Fibroblast of lung (primary cell): ENCODE results near the gene KIAA0930. TPM values are rescaled to one million over a fixed set of nuclear protein-coding genes. Genes with fewer than 3 reads are reported as not detected.

Experiments used
- DNase-seq, 2 donors: peaks; one replicate each; pipeline versions ENCODE4 v3.0.0 to v3.0.0-alpha.2; 2010; ENCODE audit warnings: low read depth in 2 of 2
- H2AFZ ChIP-seq: 2 replicates; pipeline ENCODE4 v1.5.1; 2012; ENCODE audit warnings: low read length, control low read depth, inconsistent platforms
- H3K27ac ChIP-seq: 2 replicates; pipeline ENCODE4 v1.5.1; 2011; ENCODE audit warnings: low read length, control low read depth; ENCODE audit not compliant: insufficient read depth
- H3K27me3 ChIP-seq: 2 replicates; pipeline ENCODE4 v1.5.1; 2011; ENCODE audit warnings: mild to moderate bottlenecking, low read length; ENCODE audit not compliant: control insufficient read depth, insufficient read depth
- H3K36me3 ChIP-seq: 2 replicates; pipeline ENCODE4 v1.5.1; 2011; ENCODE audit warnings: low read length; ENCODE audit not compliant: control insufficient read depth, insufficient read depth
- H3K4me1 ChIP-seq: 2 replicates; pipeline ENCODE4 v1.5.1; 2011; ENCODE audit warnings: low read length; ENCODE audit not compliant: control insufficient read depth, insufficient read depth; ENCODE audit errors: extremely low read depth
- H3K4me2 ChIP-seq: 2 replicates; pipeline ENCODE4 v1.5.1; 2011; ENCODE audit warnings: low read length, control low read depth; ENCODE audit not compliant: insufficient read depth; ENCODE audit errors: extremely low read depth
- H3K4me3 ChIP-seq, 4 experiments: fragments of 200-600 bp in 1 of 4; sonication (generic) in 1 of 4; replicated peaks in 1 of 4; 2 replicates each; pipeline ENCODE4 v1.5.1; 2011 to 2016; ENCODE audit warnings: low read length in 4 of 4, low read depth in 3 of 4, mild to moderate bottlenecking in 3 of 4, control low read depth in 2 of 4, inconsistent platforms in 1 of 4, mixed read lengths in 1 of 4; ENCODE audit not compliant: insufficient read depth in 1 of 4; ENCODE audit errors: control extremely low read depth in 1 of 4
- H3K79me2 ChIP-seq: 2 replicates; pipeline ENCODE4 v1.5.1; 2012; ENCODE audit warnings: mild to moderate bottlenecking, low read length, inconsistent platforms; ENCODE audit not compliant: control insufficient read depth, insufficient read depth
- H3K9ac ChIP-seq: 2 replicates; pipeline ENCODE4 v1.5.1; 2011; ENCODE audit warnings: mild to moderate bottlenecking, low read length, control low read depth; ENCODE audit not compliant: insufficient read depth
- H3K9me3 ChIP-seq: 2 replicates; pipeline ENCODE4 v1.5.1; 2012; ENCODE audit warnings: low read depth, low read length; ENCODE audit not compliant: control insufficient read depth, insufficient read depth
- H4K20me1 ChIP-seq: 2 replicates; pipeline ENCODE4 v1.5.1; 2011; ENCODE audit warnings: low read length; ENCODE audit not compliant: control insufficient read depth, insufficient read depth; ENCODE audit errors: extremely low read depth
- EZH2 ChIP-seq: IDR thresholded peaks from 2 replicates; pipeline ENCODE4 v1.5.1; 2012; ENCODE audit warnings: low read length, control low read depth, mild to moderate bottlenecking; ENCODE audit errors: missing control alignments
- polyA plus RNA-seq, 2 donors: library from polyadenylated mRNA; depleted of rRNA in 1 of 2; stranded (reverse) in 1 of 2; unstranded in 1 of 2; fragments of >200 nt; gene quantifications; 2 replicates each; pipeline ENCODE4 v1.2.1, GENCODE V29; 2011 to 2012; ENCODE audit warnings: missing spikeins in 1 of 2
- total RNA-seq: library from RNA; depleted of rRNA; stranded (reverse); fragments of >200 nt; gene quantifications from 2 replicates; pipeline ENCODE4 v1.2.1, GENCODE V29; 2014
- TF ChIP-seq, protein P1 (sequence below), 2 donors: IDR thresholded peaks in 1 of 2; conservative IDR thresholded peaks in 1 of 2; 1 replicate in 1 of 2; 2 replicates in 1 of 2; pipeline ENCODE4 v1.5.1; 2011 to 2012; ENCODE audit warnings: low read length in 2 of 2, control low read depth in 1 of 2, inconsistent platforms in 1 of 2, low read depth in 1 of 2, mild to moderate bottlenecking in 1 of 2

The KIAA0930 gene
- total and polyA plus RNA-seq, 2 donors (not counting 1 experiment from before 2014, with no cell fraction given), result 28.2 to 30.9 TPM

DNA sequence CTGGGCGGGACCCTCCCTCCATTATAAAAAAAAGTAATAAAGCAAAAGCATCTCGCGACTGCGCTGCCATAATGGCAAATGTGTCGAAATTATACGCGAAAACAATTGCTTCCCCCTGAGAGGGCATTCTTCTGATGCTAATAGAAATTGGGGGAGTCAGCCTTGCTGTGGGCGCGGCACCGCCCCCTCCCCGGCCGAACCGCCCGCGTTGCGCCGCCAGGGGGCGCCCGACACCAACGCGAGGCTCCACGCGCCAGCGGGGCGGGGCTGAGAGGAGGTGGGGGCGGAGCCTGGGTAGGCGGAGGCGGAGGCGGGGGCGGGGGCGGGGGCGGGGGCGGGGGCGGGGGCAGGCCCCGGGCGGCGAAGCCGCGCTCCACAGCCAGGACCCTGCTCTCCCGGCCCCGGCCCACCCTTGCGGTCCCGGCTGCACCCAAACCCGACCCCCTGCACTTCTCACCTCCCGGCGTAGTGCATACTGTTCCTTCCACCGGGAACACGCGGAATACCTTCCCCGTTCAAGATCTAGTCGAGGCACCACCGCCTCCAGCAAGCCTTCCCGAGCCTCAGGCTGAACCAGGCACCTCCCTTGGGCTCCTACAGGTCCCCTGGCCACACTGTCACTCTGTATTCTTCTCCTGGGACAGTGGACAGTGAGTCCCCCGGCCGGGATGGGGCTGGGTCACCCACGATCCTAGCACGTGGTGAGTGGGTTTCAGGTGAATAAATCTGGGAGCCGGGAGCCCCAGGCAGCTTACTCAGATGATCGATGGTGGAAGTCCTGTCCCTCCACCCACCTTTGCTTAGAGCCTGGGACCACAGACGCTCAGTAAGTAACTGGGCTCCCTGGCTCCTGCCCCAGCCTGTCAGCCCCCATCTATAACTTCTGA lies 28.5 kb upstream of the KIAA0930 start:
- no peaks in the 10 kb centered on the region for H3K9me3 ChIP-seq
- H4K20me1 ChIP-seq, result no peaks in the 10 kb centered on the region
- H3K36me3 ChIP-seq, result no peaks in the 10 kb centered on the region
- H3K4me1 ChIP-seq, result peaks cover 4% of the 10 kb centered on the region
- peak overlapping the region; percentile 83 for H2AFZ ChIP-seq
- no peaks in the 10 kb centered on the region for H3K79me2 ChIP-seq
- H3K27ac ChIP-seq, result no peak overlapping the region
- H3K4me2 ChIP-seq, result peak overlapping the region; percentile 100
- DNase-seq, result peak; percentile 49 to 72
- TF ChIP-seq EZH2, result no peak
- TF ChIP-seq, protein P1, sequence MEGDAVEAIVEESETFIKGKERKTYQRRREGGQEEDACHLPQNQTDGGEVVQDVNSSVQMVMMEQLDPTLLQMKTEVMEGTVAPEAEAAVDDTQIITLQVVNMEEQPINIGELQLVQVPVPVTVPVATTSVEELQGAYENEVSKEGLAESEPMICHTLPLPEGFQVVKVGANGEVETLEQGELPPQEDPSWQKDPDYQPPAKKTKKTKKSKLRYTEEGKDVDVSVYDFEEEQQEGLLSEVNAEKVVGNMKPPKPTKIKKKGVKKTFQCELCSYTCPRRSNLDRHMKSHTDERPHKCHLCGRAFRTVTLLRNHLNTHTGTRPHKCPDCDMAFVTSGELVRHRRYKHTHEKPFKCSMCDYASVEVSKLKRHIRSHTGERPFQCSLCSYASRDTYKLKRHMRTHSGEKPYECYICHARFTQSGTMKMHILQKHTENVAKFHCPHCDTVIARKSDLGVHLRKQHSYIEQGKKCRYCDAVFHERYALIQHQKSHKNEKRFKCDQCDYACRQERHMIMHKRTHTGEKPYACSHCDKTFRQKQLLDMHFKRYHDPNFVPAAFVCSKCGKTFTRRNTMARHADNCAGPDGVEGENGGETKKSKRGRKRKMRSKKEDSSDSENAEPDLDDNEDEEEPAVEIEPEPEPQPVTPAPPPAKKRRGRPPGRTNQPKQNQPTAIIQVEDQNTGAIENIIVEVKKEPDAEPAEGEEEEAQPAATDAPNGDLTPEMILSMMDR (conservative IDR thresholded peaks at IDR 0.05 in 1 of 2, IDR thresholded peaks at IDR 0.05 in 1 of 2; ENCODE audit: low read depth in 1 of 2, low read length in 2 of 2), result peak; percentile 40 to 80
- peaks cover 11% of the 10 kb centered on the region for H3K27me3 ChIP-seq
- H3K4me3 ChIP-seq, result peak overlapping the region; percentile 28 to 71 (median 66)
- H3K9ac ChIP-seq, result no peak overlapping the region

DNA sequence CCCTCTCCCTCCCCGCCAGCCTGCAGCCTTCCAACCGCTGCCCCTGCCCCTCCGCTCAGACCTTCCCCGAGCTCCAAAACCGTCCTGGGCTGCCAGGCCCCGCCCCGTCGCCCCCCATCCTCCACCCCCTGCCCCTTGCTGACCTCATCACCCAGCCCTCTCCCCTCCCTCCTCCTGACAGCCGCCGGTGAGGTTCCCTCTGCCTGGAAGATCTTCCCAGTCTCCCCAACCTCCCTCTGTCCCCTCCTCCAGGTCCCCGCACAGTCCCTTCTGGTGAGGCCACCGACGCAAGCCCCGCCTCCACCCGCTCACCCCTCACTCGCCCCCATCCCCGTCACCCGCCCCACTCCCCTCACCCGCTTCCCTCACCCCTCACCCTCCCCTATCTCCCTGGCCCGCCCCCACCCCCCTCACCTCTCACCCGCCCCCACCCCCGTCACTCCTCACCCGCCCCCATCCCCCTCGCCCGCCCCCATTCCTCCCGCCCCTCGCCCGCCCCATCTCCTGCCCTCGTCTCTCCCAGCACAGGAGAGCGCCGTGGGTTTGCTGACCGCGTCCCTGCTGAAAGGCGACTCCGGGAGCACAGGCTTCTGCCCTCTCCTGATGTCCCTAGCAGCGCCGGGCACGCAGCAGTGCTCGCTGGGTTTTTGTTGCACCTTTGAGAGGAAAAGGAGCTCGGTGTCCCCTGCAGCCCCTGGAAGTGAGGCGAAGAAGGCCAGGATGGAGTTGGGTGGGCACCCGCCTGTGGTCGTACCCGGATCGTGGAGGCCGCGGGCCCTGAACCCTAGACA lies 27.7 kb upstream of the KIAA0930 start:
- H3K4me3 ChIP-seq, result peak overlapping the region; percentile 28 to 71 (median 66)
- DNase-seq, result no peak
- peak overlapping the region; percentile 44 for H2AFZ ChIP-seq
- H3K36me3 ChIP-seq, result no peaks in the 10 kb centered on the region
- H3K4me2 ChIP-seq, result peak overlapping the region; percentile 100
- peaks cover 11% of the 10 kb centered on the region for H3K27me3 ChIP-seq
- no peak for TF ChIP-seq EZH2
- TF ChIP-seq, protein P1 (conservative IDR thresholded peaks at IDR 0.05 in 1 of 2, IDR thresholded peaks at IDR 0.05 in 1 of 2; ENCODE audit: low read depth in 1 of 2, low read length in 2 of 2), result no peak
- no peaks in the 10 kb centered on the region for H3K9me3 ChIP-seq
- H3K9ac ChIP-seq, result no peak overlapping the region
- no peaks in the 10 kb centered on the region for H4K20me1 ChIP-seq
- no peak overlapping the region for H3K27ac ChIP-seq
- H3K79me2 ChIP-seq, result no peaks in the 10 kb centered on the region
- peaks cover 4% of the 10 kb centered on the region for H3K4me1 ChIP-seq

DNA sequence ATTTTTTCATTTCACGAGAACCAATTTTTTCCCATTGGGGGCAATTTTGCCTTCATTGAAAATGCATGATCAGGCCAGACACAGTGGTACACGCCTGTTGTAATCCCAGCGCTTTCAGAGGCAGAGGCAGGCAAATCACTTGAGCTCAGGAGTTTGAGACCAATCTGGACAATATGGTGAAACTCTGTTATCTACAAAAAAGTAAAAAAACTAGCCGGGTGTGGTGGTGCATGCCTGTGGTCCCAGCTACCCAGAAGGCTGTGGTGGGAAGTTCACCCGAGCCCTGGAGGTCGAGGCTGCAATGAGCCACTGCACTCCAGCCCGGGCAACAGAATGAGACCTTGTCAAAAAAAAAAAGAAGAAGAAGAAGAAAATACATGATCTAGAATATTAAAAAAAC lies 24.8 kb upstream of the KIAA0930 start:
- no peaks in the 10 kb centered on the region for H3K79me2 ChIP-seq
- TF ChIP-seq, protein P1 (conservative IDR thresholded peaks at IDR 0.05 in 1 of 2, IDR thresholded peaks at IDR 0.05 in 1 of 2; ENCODE audit: low read depth in 1 of 2, low read length in 2 of 2), result no peak
- no peak for TF ChIP-seq EZH2
- H3K4me2 ChIP-seq, result no peak overlapping the region
- H3K9ac ChIP-seq, result no peak overlapping the region
- no peaks in the 10 kb centered on the region for H3K36me3 ChIP-seq
- no peaks in the 10 kb centered on the region for H4K20me1 ChIP-seq
- peaks cover 12% of the 10 kb centered on the region for H3K27me3 ChIP-seq
- H3K27ac ChIP-seq, result no peak overlapping the region
- H3K4me1 ChIP-seq, result peaks cover 4% of the 10 kb centered on the region
- peak in 1 of 2 donors; percentile 27 for DNase-seq
- no peaks in the 10 kb centered on the region for H3K9me3 ChIP-seq
- H3K4me3 ChIP-seq, result no peak overlapping the region
- no peak overlapping the region for H2AFZ ChIP-seq
